SU-DHL-6 (cell line): ENCODE data around the gene ZRSR2.

Source experiments
- CTCF ChIP-seq: fragments of 200-600 bp; sonication (generic); IDR thresholded peaks from one replicate; pipeline ENCODE4 v1.5.1; 2017; ENCODE audit warnings: antibody characterized with exemption, mild to moderate bottlenecking, low read length, moderate library complexity; ENCODE audit not compliant: insufficient read depth, poor library complexity, severe bottlenecking
- EZH2phosphoT487 ChIP-seq: fragments of 200-600 bp; sonication (generic), shearing (Covaris generic); conservative IDR thresholded peaks from 2 replicates; pipeline ENCODE4 v1.6.1; 2018; ENCODE audit warnings: mild to moderate bottlenecking, antibody characterized with exemption, low read length, moderate library complexity, mixed read lengths

DNA sequence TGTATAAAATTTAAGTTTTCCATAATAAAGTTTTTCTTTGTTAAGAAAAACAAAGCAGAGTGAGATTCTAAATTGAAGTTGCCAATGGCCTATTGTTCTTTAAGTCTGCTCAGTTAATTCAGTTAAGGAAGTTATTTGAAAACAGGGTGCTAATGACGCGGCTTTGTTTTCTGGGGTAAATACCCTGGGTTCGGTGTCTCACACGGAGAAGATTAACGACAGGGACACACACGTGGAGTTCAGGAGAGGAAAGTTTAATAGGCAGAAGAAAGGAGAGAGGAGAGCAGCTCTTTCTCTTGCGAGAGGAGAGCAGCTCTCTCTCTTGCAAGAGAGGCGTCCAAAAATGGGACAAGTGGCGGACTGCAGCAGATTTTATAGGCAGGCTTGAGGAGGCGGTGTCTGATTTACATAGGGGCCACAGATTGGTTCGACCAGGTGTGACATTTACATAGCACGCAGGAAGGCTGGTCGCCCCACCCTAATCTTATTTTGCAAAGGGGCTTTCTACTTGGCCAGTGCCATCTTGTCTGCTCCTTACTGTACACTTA is 42.6 kb upstream of the ZRSR2 start:
- TF ChIP-seq CTCF (no peak), EZH2phosphoT487 (no peak)
